Measurements from ENCODE around the gene XPA. TPM values are rescaled to one million over a fixed set of nuclear protein-coding genes. Genes with fewer than 3 reads are reported as not detected.

XPA gene
- polyA plus RNA-seq, 2 of the 4 experiments (the other 2 are of a cell fraction): 8.0 to 14.0 TPM

GRCh38 chr9:97740848-97741821, 44.0 kb upstream of the XPA start:
- no peaks in the 10 kb centered on the region for H3K4me1 ChIP-seq
- 81% methylated on average over 35 of the region's 56 CpGs for WGBS (ENCODE audit: missing lambda C conversion rate)
- CTCF ChIA-PET: interaction anchor here (1.0 to 1.2 kb wide), 4 partner anchors 9 to 53 kb away, joined by 3 read pairs; no protein-coding TSS in a partner anchor
- no peak for DNase-seq (ENCODE audit: low read depth in 1 of 2, low spot score in 1 of 2)
- POLR2A ChIA-PET: no interaction called here
- H3K9me3 ChIP-seq: peaks cover 8% of the 10 kb centered on the region; the same call in 2 of the 3 replicates
- H3K4me2 ChIP-seq: no peak overlapping the region
- no peak overlapping the region for H3K4me3 ChIP-seq
- no peak for ATAC-seq
- no peak for FAIRE-seq
- H3K27ac ChIP-seq: no peak overlapping the region
- TF ChIP-seq NFE2L2 (conservative IDR thresholded peaks at IDR 0.05; ENCODE audit: low read length): no peak
- TF ChIP-seq FOXS1 (CRISPR knock-in tag; IDR thresholded peaks at IDR 0.05): no peak
- TF ChIP-seq MYC (IDR thresholded peaks at IDR 0.05; ENCODE audit: borderline replicate concordance, low read length): no peak
- no peak for TF ChIP-seq CBX8 (IDR thresholded peaks at IDR 0.05)
- no peak for TF ChIP-seq ESRRA (IDR thresholded peaks at IDR 0.05; ENCODE audit: borderline replicate concordance, low read length)
- TF ChIP-seq FOSB (CRISPR knock-in tag; IDR thresholded peaks at IDR 0.05): no peak
- TF ChIP-seq EHMT2 (IDR thresholded peaks at IDR 0.05; ENCODE audit: low read depth): no peak
- no peak for TF ChIP-seq POLR2A (IDR thresholded peaks at IDR 0.05; ENCODE audit: low read length)
- no peak for TF ChIP-seq PHF8 (IDR thresholded peaks at IDR 0.05; ENCODE audit: borderline replicate concordance, low read depth)
- no peak for TF ChIP-seq ATOH8 (CRISPR knock-in tag; IDR thresholded peaks at IDR 0.05; ENCODE audit: low read depth)
- no peak for TF ChIP-seq HOXB13 (CRISPR knock-in tag; IDR thresholded peaks at IDR 0.05; ENCODE audit: low read depth)
- TF ChIP-seq CHD2 (IDR thresholded peaks at IDR 0.05; ENCODE audit: low read length, partially characterized antibody): no peak
- no peak for TF ChIP-seq HES2 (IDR thresholded peaks at IDR 0.05)
- no peak for TF ChIP-seq EHF (CRISPR knock-in tag; IDR thresholded peaks at IDR 0.05)
- no peak for TF ChIP-seq TP53 (CRISPR knock-in tag; IDR thresholded peaks at IDR 0.05)
- no peak for TF ChIP-seq NR3C1 (IDR thresholded peaks at IDR 0.05)
- no peak for TF ChIP-seq CEBPB (IDR thresholded peaks at IDR 0.05)

GRCh38 chr9:97737429-97737828, 40.3 kb upstream of the XPA start:
- POLR2A ChIA-PET: no interaction called here
- no peaks in the 10 kb centered on the region for H3K4me1 ChIP-seq
- FAIRE-seq (no peak), DNase-seq (ENCODE audit: low read depth in 1 of 2, low spot score in 1 of 2) (peak; percentile 25 to 44), ATAC-seq (peak; percentile 26 to 75; a peak in 3 of 6 replicates)
- H3K4me3 ChIP-seq: no peak overlapping the region
- 43% methylated on average over 3 of the region's 3 CpGs for WGBS (ENCODE audit: missing lambda C conversion rate)
- CTCF ChIA-PET: interaction anchor here (0.9 to 3.3 kb wide), 4 partner anchors 9 to 117 kb away, joined by 3 to 12 read pairs (median 4); no protein-coding TSS in a partner anchor
- no peak overlapping the region for H3K4me2 ChIP-seq
- no peak overlapping the region for H3K27ac ChIP-seq
- no peak for TF ChIP-seq CHD4 (IDR thresholded peaks at IDR 0.05; ENCODE audit: borderline replicate concordance)
- peak; percentile 85 for TF ChIP-seq USF2 (IDR thresholded peaks at IDR 0.05)
- no peak for TF ChIP-seq HOXB13 (CRISPR knock-in tag; IDR thresholded peaks at IDR 0.05; ENCODE audit: low read depth)
- H3K9me3 ChIP-seq: peaks cover under 1% of the 10 kb centered on the region; the same call in 2 of the 3 replicates

- Histone ChIP-seq H3K9me3 (0 out of 3 replicates have a peak, but pooled peaks cover 2% of the 10 kb centered on the region), H3K4me3 (no peak overlapping the region), H3K4me2 (no peak overlapping the region), H3K27ac (no peak overlapping the region), H3K4me1 (no peaks in the 10 kb centered on the region)
- ChIA-PET POLR2A (no interaction called here), CTCF (interaction anchor here (0.8 to 1.2 kb wide), 3 partner anchors 8 to 166 kb away, joined by 3 to 4 read pairs (median 3); no protein-coding TSS in a partner anchor)
- 95% methylated on average over 5 of the region's 7 CpGs for WGBS (ENCODE audit: missing lambda C conversion rate)
- ATAC-seq: no peak
- no peak for FAIRE-seq
- no peak for DNase-seq (ENCODE audit: low read depth in 1 of 2, low spot score in 1 of 2)
- TF ChIP-seq KDM5A (IDR thresholded peaks at IDR 0.05) (no peak), RAD21 (conservative IDR thresholded peaks at IDR 0.05 in 1 of 2, IDR thresholded peaks at IDR 0.05 in 1 of 2) (no peak), RARB (CRISPR knock-in tag; IDR thresholded peaks at IDR 0.05) (no peak), HOXB13 (CRISPR knock-in tag; IDR thresholded peaks at IDR 0.05; ENCODE audit: low read depth) (no peak), BCL3 (IDR thresholded peaks at IDR 0.05) (no peak), E2F6 (IDR thresholded peaks at IDR 0.05; ENCODE audit: borderline replicate concordance, low read depth) (no peak), EHF (CRISPR knock-in tag; IDR thresholded peaks at IDR 0.05) (no peak), HOXA7 (CRISPR knock-in tag; IDR thresholded peaks at IDR 0.05) (no peak), RCOR1 (IDR thresholded peaks at IDR 0.05; ENCODE audit: low read depth, low read length) (no peak), ELK1 (IDR thresholded peaks at IDR 0.05; ENCODE audit: low read depth, low read length) (no peak), CEBPB (IDR thresholded peaks at IDR 0.05) (no peak)
Measured at GRCh38 chr9:97735070-97735600, 38.0 kb upstream of the XPA start.
